CD4-positive, alpha-beta T cell (primary cell): ENCODE results near the gene ARID1A. TPM values are rescaled to one million over a fixed set of nuclear protein-coding genes. Genes with fewer than 3 reads are reported as not detected.

Source experiments
- ATAC-seq: fragments of 200-7000 bp; cut with Tn5 transposase; one replicate; pipeline ENCODE4 v1.10.0; 2022; ENCODE audit warnings: mild to moderate bottlenecking; ENCODE audit not compliant: poor library complexity
- CTCF ChIA-PET: fragments of 350-600 bp; sonication (Branson Sonifier 250); formaldehyde crosslinking; loops from one replicate; lab custom pipeline; 2021; ENCODE audit warnings: antibody characterized with exemption, inconsistent platforms; lab: Charles Lee
- POLR2A ChIA-PET: fragments of 350-600 bp; sonication (Branson Sonifier 250); formaldehyde crosslinking; loops from one replicate; lab custom pipeline; 2021; ENCODE audit warnings: antibody characterized with exemption, inconsistent platforms; lab: Charles Lee
- DNase-seq, 14 experiments: peaks; one replicate each; pipeline ENCODE4 v3.0.0-alpha.2; 2013 to 2020; ENCODE audit warnings: mixed read lengths in 2 of 14
- H3K27ac ChIP-seq, 2 donors: one replicate each; pipeline versions ENCODE4 v1.5.1 to v1.7.0; 2013; ENCODE audit warnings: low read length in 2 of 2, low read depth in 1 of 2, mild to moderate bottlenecking in 1 of 2
- H3K27me3 ChIP-seq, 2 experiments: 1 replicate in 1 of 2; 2 replicates in 1 of 2; pipeline versions ENCODE4 v1.6.1 to v1.7.0; 2013; ENCODE audit warnings: low read length in 2 of 2, control low read depth in 1 of 2, mild to moderate bottlenecking in 1 of 2, moderate library complexity in 1 of 2; ENCODE audit not compliant: insufficient read depth in 2 of 2, control insufficient read depth in 1 of 2
- H3K36me3 ChIP-seq: one replicate; pipeline ENCODE4 v1.6.1; 2013; ENCODE audit warnings: low read length, control low read depth; ENCODE audit not compliant: insufficient read depth
- H3K4me1 ChIP-seq: one replicate; pipeline ENCODE4 v1.6.1; 2013; ENCODE audit warnings: low read length, control low read depth; ENCODE audit not compliant: insufficient read depth
- H3K4me3 ChIP-seq: one replicate; pipeline ENCODE4 v1.5.1; 2013; ENCODE audit warnings: mild to moderate bottlenecking, low read length, moderate library complexity
- H3K9me3 ChIP-seq, 2 experiments: 1 replicate in 1 of 2; 2 replicates in 1 of 2; pipeline versions ENCODE4 v1.6.1 to v1.7.0; 2013; ENCODE audit warnings: low read length in 2 of 2, mild to moderate bottlenecking in 2 of 2, control low read depth in 1 of 2, moderate library complexity in 1 of 2; ENCODE audit not compliant: control insufficient read depth in 1 of 2, insufficient read depth in 1 of 2
- H3K27ac Mint-ChIP-seq: one replicate; pipeline ENCODE4 v1.8.0; 2020; ENCODE audit warnings: mixed read lengths
- H3K27me3 Mint-ChIP-seq: one replicate; pipeline ENCODE4 v1.8.0; 2021; ENCODE audit warnings: mixed read lengths
- H3K36me3 Mint-ChIP-seq: one replicate; pipeline ENCODE4 v1.8.0; 2021; ENCODE audit warnings: low read depth, mixed read lengths
- H3K4me1 Mint-ChIP-seq: one replicate; pipeline ENCODE4 v1.8.0; 2021; ENCODE audit warnings: low read depth, mixed read lengths
- H3K4me3 Mint-ChIP-seq: one replicate; pipeline ENCODE4 v1.8.0; 2020; ENCODE audit warnings: mild to moderate bottlenecking, mixed read lengths
- H3K9me3 Mint-ChIP-seq: one replicate; pipeline ENCODE4 v1.8.0; 2020; ENCODE audit warnings: mixed read lengths
- CTCF ChIP-seq: fragments of 200-600 bp; IDR thresholded peaks from one replicate; pipeline ENCODE4 v1.8.0; 2022; ENCODE audit warnings: antibody characterized with exemption, mild to moderate bottlenecking
- intact Hi-C, 2 experiments: fragments of 100-400 bp; cut with DNase I in 1 of 2; cut with micrococcal nuclease in 1 of 2; formaldehyde crosslinking; loops; one replicate each; pipeline versions ENCODE4 v1.15.1 to v1.9.0; 2023 to 2025; cut with DNase I, micrococcal nuclease
- total RNA-seq, 174 experiments: library from RNA in 2 of 174; stranded (reverse) in 2 of 174; gene quantifications; one replicate each; pipeline ENCODE4 v1.2.3 and lab custom pipeline; 2021 to 2026

The ARID1A gene
- total RNA-seq, 2 experiments from 2014 or later, result 102 to 103 TPM

- peaks cover 70% of the 10 kb centered on the region for H3K4me1 ChIP-seq
- peak overlapping the region; percentile 72 to 80 for H3K27ac ChIP-seq
- H3K9me3 Mint-ChIP-seq, result no peaks in the 10 kb centered on the region
- peak overlapping the region; percentile 94 for H3K4me3 Mint-ChIP-seq
- peak overlapping the region; percentile 71 for H3K4me3 ChIP-seq
- CTCF ChIA-PET, result interaction anchor here (1.4 kb wide), 1 partner anchor 8 kb away, joined by 6 read pairs; no protein-coding TSS in a partner anchor
- TF ChIP-seq CTCF, result no peak
- intact Hi-C loops, result no loop called here
- peaks cover 16% of the 10 kb centered on the region for H3K36me3 ChIP-seq
- ATAC-seq, result no peak
- H3K27me3 ChIP-seq, result no peaks in the 10 kb centered on the region
- H3K27me3 Mint-ChIP-seq, result no peaks in the 10 kb centered on the region
- no peak for DNase-seq
- POLR2A ChIA-PET, result no interaction called here
- no peaks in the 10 kb centered on the region for H3K9me3 ChIP-seq
- H3K36me3 Mint-ChIP-seq, result peaks cover 33% of the 10 kb centered on the region
- peak overlapping the region; percentile 100 for H3K27ac Mint-ChIP-seq
- H3K4me1 Mint-ChIP-seq, result peaks cover 76% of the 10 kb centered on the region
These were observed 131.3 kb downstream of the ARID1A start for GRCh38 chr1:26827106-26827604.

- ATAC-seq, result no peak
- peak overlapping the region; percentile 71 for H3K4me3 ChIP-seq
- POLR2A ChIA-PET, result no interaction called here
These were observed 131.8 kb downstream of the ARID1A start for GRCh38 chr1:26827663-26828062.

GRCh38 chr1:26828411-26828991 lies 132.7 kb downstream of the ARID1A start:
- H3K27me3 ChIP-seq, result no peaks in the 10 kb centered on the region
- peaks cover 83% of the 10 kb centered on the region for H3K4me1 ChIP-seq
- intact Hi-C loops, result no loop called here
- TF ChIP-seq CTCF, result no peak
- H3K4me3 ChIP-seq, result peak overlapping the region; percentile 21
- peak overlapping the region; percentile 11 to 49 for H3K27ac ChIP-seq
- H3K9me3 Mint-ChIP-seq, result no peaks in the 10 kb centered on the region
- DNase-seq (peak in 3 of 14 experiments; percentile 42 to 68 (median 67)), ATAC-seq (no peak)
- peak overlapping the region; percentile 94 for H3K4me3 Mint-ChIP-seq
- H3K36me3 Mint-ChIP-seq, result peaks cover 47% of the 10 kb centered on the region
- peaks cover 81% of the 10 kb centered on the region for H3K4me1 Mint-ChIP-seq
- H3K36me3 ChIP-seq, result peaks cover 28% of the 10 kb centered on the region
- peak overlapping the region; percentile 100 for H3K27ac Mint-ChIP-seq
- CTCF ChIA-PET, result interaction anchor here (0.5 to 3.0 kb wide), 2 partner anchors 16 to 18 kb away, joined by 3 to 12 read pairs; no protein-coding TSS in a partner anchor
- no peaks in the 10 kb centered on the region for H3K9me3 ChIP-seq
- no peaks in the 10 kb centered on the region for H3K27me3 Mint-ChIP-seq
- POLR2A ChIA-PET, result interaction anchor here (0.9 to 1.4 kb wide), 3 partner anchors 19 to 62 kb away, joined by 3 to 4 read pairs (median 3); partner anchors contain the start of gene GPN2

More at GRCh38 chr1:26827663-26828062, 131.8 kb downstream of the ARID1A start:
- peak overlapping the region; percentile 100 for H3K27ac Mint-ChIP-seq
- CTCF ChIA-PET, result no interaction called here
- Histone ChIP-seq H3K36me3 (peaks cover 21% of the 10 kb centered on the region), H3K9me3 (no peaks in the 10 kb centered on the region), H3K4me1 (peaks cover 75% of the 10 kb centered on the region), H3K27ac (peak overlapping the region; percentile 72 to 80), H3K27me3 (no peaks in the 10 kb centered on the region)
- no peaks in the 10 kb centered on the region for H3K9me3 Mint-ChIP-seq
- peak overlapping the region; percentile 94 for H3K4me3 Mint-ChIP-seq
- intact Hi-C loops, result no loop called here
- H3K4me1 Mint-ChIP-seq, result peaks cover 80% of the 10 kb centered on the region
- peaks cover 38% of the 10 kb centered on the region for H3K36me3 Mint-ChIP-seq
- TF ChIP-seq CTCF, result no peak
- no peaks in the 10 kb centered on the region for H3K27me3 Mint-ChIP-seq
- DNase-seq, result no peak
